PC-9 (cell line): ENCODE measurements around the gene C13orf46. TPM values are rescaled to one million over a fixed set of nuclear protein-coding genes. Genes with fewer than 3 reads are reported as not detected.

Experiments
- BruUV-seq: library from RNA; stranded (reverse); fragments of 400-500 nt; replicated peaks from 2 replicates; lab custom pipeline; 2021; lab: Mats Ljungman, UMichigan
- CTCF ChIA-PET: fragments of 300-600 bp; sonication (Branson Sonifier 250); formaldehyde crosslinking; loops from one replicate; lab custom pipeline; 2022; ENCODE audit warnings: antibody characterized with exemption; lab: Charles Lee
- POLR2A ChIA-PET: fragments of 300-600 bp; sonication (Branson Sonifier 250); formaldehyde crosslinking; loops from one replicate; lab custom pipeline; 2022; ENCODE audit warnings: antibody characterized with exemption; ENCODE audit not compliant: unreplicated experiment; lab: Charles Lee
- DNase-seq, 2 experiments: peaks; one replicate each; pipeline versions ENCODE4 v3.0.0 to v3.0.0-alpha.2; 2015 to 2022; ENCODE audit warnings: mixed read lengths in 1 of 2
- H2AFZ ChIP-seq: fragments of 200-600 bp; sonication (generic); 2 replicates; pipeline ENCODE4 v1.8.1; 2017; ENCODE audit warnings: antibody characterized with exemption
- H3F3A ChIP-seq: fragments of 200-600 bp; sonication (generic); 2 replicates; pipeline ENCODE4 v1.8.1; 2017; ENCODE audit warnings: antibody characterized with exemption, mild to moderate bottlenecking, low read depth; ENCODE audit not compliant: insufficient read depth
- H3K27ac ChIP-seq: fragments of 200-600 bp; sonication (generic); 2 replicates; pipeline ENCODE4 v1.6.1; 2016; ENCODE audit warnings: mixed run types
- H3K27me3 ChIP-seq: fragments of 200-600 bp; sonication (generic); 2 replicates; pipeline ENCODE4 v1.6.1; 2016; ENCODE audit warnings: low read depth, mixed run types; ENCODE audit not compliant: insufficient read depth
- H3K36me3 ChIP-seq: fragments of 200-600 bp; sonication (generic); 2 replicates; pipeline ENCODE4 v1.6.1; 2016; ENCODE audit warnings: low read depth, mixed run types
- H3K4me1 ChIP-seq: fragments of 200-600 bp; sonication (generic); replicated peaks from 2 replicates; pipeline ENCODE4 v1.6.1; 2016; ENCODE audit warnings: mixed run types; ENCODE audit not compliant: insufficient read depth
- H3K4me2 ChIP-seq: fragments of 200-600 bp; sonication (generic); 2 replicates; pipeline ENCODE4 v1.6.1; 2017; ENCODE audit warnings: mixed run types
- H3K4me3 ChIP-seq: fragments of 200-600 bp; sonication (generic); 2 replicates; pipeline ENCODE4 v1.6.1; 2016; ENCODE audit warnings: mixed run types
- H3K79me2 ChIP-seq: fragments of 200-600 bp; sonication (generic); 2 replicates; pipeline ENCODE4 v1.6.1; 2017; ENCODE audit warnings: low read depth, mixed run types
- H3K9me2 ChIP-seq: fragments of 200-600 bp; sonication (generic); 2 replicates; pipeline ENCODE4 v1.8.1; 2017; ENCODE audit warnings: mild to moderate bottlenecking; ENCODE audit not compliant: insufficient read depth
- H3K9me3 ChIP-seq: fragments of 200-600 bp; sonication (generic); 2 replicates; pipeline ENCODE4 v1.8.1; 2016; ENCODE audit warnings: low read depth; ENCODE audit not compliant: insufficient read depth
- H4K20me1 ChIP-seq: fragments of 200-600 bp; sonication (generic); 2 replicates; pipeline ENCODE4 v1.8.1; 2017; ENCODE audit not compliant: insufficient read depth
- CTCF ChIP-seq: fragments of 200-600 bp; sonication (generic); conservative IDR thresholded peaks from 2 replicates; pipeline ENCODE4 v1.6.1; 2017; ENCODE audit warnings: mixed run types, antibody characterized with exemption, mild to moderate bottlenecking, moderate library complexity
- EZH2 ChIP-seq: fragments of 200-600 bp; sonication (generic); IDR thresholded peaks from 2 replicates; pipeline ENCODE4 v1.8.0; 2017; ENCODE audit warnings: antibody characterized with exemption, low read depth
- intact Hi-C: fragments of 100-400 bp; cut with micrococcal nuclease; formaldehyde crosslinking; loops from one replicate; pipeline ENCODE4 v1.10.0; 2022; ENCODE audit not compliant: unreplicated experiment
- total RNA-seq: library from RNA; stranded (reverse); gene quantifications from 2 replicates; pipeline ENCODE4 v1.2.3, GENCODE V29; 2021

The C13orf46 gene
- total RNA-seq, 1 experiment from 2014 or later: 1.5 TPM

GRCh38 chr13:113916330-113916815 lies 57.5 kb downstream of the C13orf46 start:
- H3F3A ChIP-seq: peaks cover 20% of the 10 kb centered on the region
- H3K4me3 ChIP-seq: no peak overlapping the region
- POLR2A ChIA-PET: no interaction called here
- no peaks in the 10 kb centered on the region for H3K4me1 ChIP-seq
- H3K9me2 ChIP-seq: no peaks in the 10 kb centered on the region
- CTCF ChIA-PET: no interaction called here
- H3K79me2 ChIP-seq: no peaks in the 10 kb centered on the region
- no peaks in the 10 kb centered on the region for H3K27me3 ChIP-seq
- H2AFZ ChIP-seq: no peak overlapping the region
- DNase-seq: no peak
- no TSS peak for BruUV-seq
- H3K27ac ChIP-seq: no peak overlapping the region
- H3K9me3 ChIP-seq: peaks cover 10% of the 10 kb centered on the region; the same call in 1 of the 2 replicates
- intact Hi-C loops: no loop called here
- H3K36me3 ChIP-seq: no peaks in the 10 kb centered on the region
- H3K4me2 ChIP-seq: no peak overlapping the region
- TF ChIP-seq EZH2 (no peak), CTCF (no peak)
- H4K20me1 ChIP-seq: no peaks in the 10 kb centered on the region

- ChIA-PET CTCF (no interaction called here), POLR2A (interaction anchor here (0.5 kb wide), 1 partner anchor 51 kb away, joined by 10 read pairs; no protein-coding TSS in a partner anchor)
- Histone ChIP-seq H3K79me2 (no peaks in the 10 kb centered on the region), H3K4me1 (no peaks in the 10 kb centered on the region), H3K27ac (no peak overlapping the region), H2AFZ (no peak overlapping the region), H3F3A (peaks cover 20% of the 10 kb centered on the region), H3K4me2 (no peak overlapping the region), H3K4me3 (no peak overlapping the region), H4K20me1 (no peaks in the 10 kb centered on the region), H3K36me3 (no peaks in the 10 kb centered on the region), H3K27me3 (no peaks in the 10 kb centered on the region), H3K9me3 (peaks cover 10% of the 10 kb centered on the region; the same call in 1 of the 2 replicates), H3K9me2 (no peaks in the 10 kb centered on the region)
- DNase-seq: no peak
- no peak for TF ChIP-seq CTCF
- no peak for TF ChIP-seq EZH2
- BruUV-seq: no TSS peak
- intact Hi-C loops: no loop called here
Observed at GRCh38 chr13:113915786-113916329, 58.0 kb downstream of the C13orf46 start.

GRCh38 chr13:113915012-113915763 lies 58.7 kb downstream of the C13orf46 start:
- intact Hi-C loops: no loop called here
- no peaks in the 10 kb centered on the region for H3K27me3 ChIP-seq
- no TSS peak for BruUV-seq
- H3K4me2 ChIP-seq: no peak overlapping the region
- H2AFZ ChIP-seq: no peak overlapping the region
- H3F3A ChIP-seq: peaks cover 20% of the 10 kb centered on the region
- H4K20me1 ChIP-seq: no peaks in the 10 kb centered on the region
- no peak overlapping the region for H3K4me3 ChIP-seq
- no peaks in the 10 kb centered on the region for H3K36me3 ChIP-seq
- H3K27ac ChIP-seq: no peak overlapping the region
- H3K4me1 ChIP-seq: no peaks in the 10 kb centered on the region
- no peak for TF ChIP-seq EZH2
- no peak for TF ChIP-seq CTCF
- H3K9me2 ChIP-seq: no peaks in the 10 kb centered on the region
- H3K79me2 ChIP-seq: no peaks in the 10 kb centered on the region
- no peak for DNase-seq
- peaks cover 10% of the 10 kb centered on the region; the same call in 1 of the 2 replicates for H3K9me3 ChIP-seq
- CTCF ChIA-PET: no interaction called here
- POLR2A ChIA-PET: interaction anchor here (0.5 kb wide), 1 partner anchor 51 kb away, joined by 10 read pairs; no protein-coding TSS in a partner anchor
